HEK293 (cell line): ENCODE measurements around the gene GC.

Source experiments
- CTCF ChIA-PET: fragments of 350-600 bp; formaldehyde crosslinking; extraction: SDS; loops from one replicate; lab custom pipeline; 2021; ENCODE audit warnings: antibody characterized with exemption; lab: Yijun Ruan, JAX
- POLR2A ChIA-PET: fragments of 300-600 bp; formaldehyde crosslinking; extraction: SDS; loops from one replicate; lab custom pipeline; 2020; ENCODE audit warnings: antibody characterized with exemption, inconsistent platforms; lab: Yijun Ruan, JAX
- H3K27ac ChIP-seq: fragments of 200-500 bp; sonication (Bioruptor generic); 2 replicates; pipeline ENCODE4 v1.5.1; 2014; ENCODE audit warnings: low read depth, low read length, control low read depth, inconsistent platforms; ENCODE audit errors: extremely low read depth
- H3K36me3 ChIP-seq, 2 experiments: fragments of 200-500 bp in 1 of 2; sonication (Bioruptor generic) in 1 of 2; 1 replicate in 1 of 2; 2 replicates in 1 of 2; pipeline ENCODE4 v1.5.1; 2014 to 2017; ENCODE audit warnings: inconsistent platforms in 2 of 2, low read length in 2 of 2; ENCODE audit not compliant: control insufficient read depth in 2 of 2, insufficient read depth in 1 of 2
- H3K4me1 ChIP-seq: fragments of 200-500 bp; sonication (Bioruptor generic); 2 replicates; pipeline ENCODE4 v1.5.1; 2014; ENCODE audit warnings: mild to moderate bottlenecking, low read length, inconsistent platforms; ENCODE audit not compliant: control insufficient read depth, insufficient read depth
- H3K4me3 ChIP-seq: 2 replicates; pipeline ENCODE4 v1.5.1; 2011; ENCODE audit warnings: low read depth, mild to moderate bottlenecking, control low read depth, low read length, moderate library complexity
- H3K9me3 ChIP-seq: fragments of 200-500 bp; sonication (Bioruptor generic); 2 replicates; pipeline ENCODE4 v1.5.1; 2014; ENCODE audit warnings: low read depth, low read length, inconsistent platforms; ENCODE audit not compliant: control insufficient read depth, insufficient read depth
- HOXC10 ChIP-seq: sonication (generic); formaldehyde crosslinking; IDR thresholded peaks from 2 replicates; pipeline ENCODE4 v1.8.1; 2023; ENCODE audit warnings: mild to moderate bottlenecking, missing genetic modification reagents
- KLF8 ChIP-seq: fragments of 450-650 bp; formaldehyde crosslinking; IDR thresholded peaks from 2 replicates; pipeline ENCODE4 v1.5.1; 2016; ENCODE audit warnings: missing biosample characterization, missing genetic modification characterization
- ZBTB48 ChIP-seq: fragments of 450-650 bp; formaldehyde crosslinking; IDR thresholded peaks from 2 replicates; pipeline ENCODE4 v1.5.1; 2016; ENCODE audit warnings: missing biosample characterization, missing genetic modification characterization
- ZNF10 ChIP-seq: fragments of 450-650 bp; formaldehyde crosslinking; IDR thresholded peaks from 2 replicates; pipeline ENCODE4 v1.5.1; 2017; ENCODE audit warnings: missing biosample characterization, missing genetic modification characterization
- ZNF169 ChIP-seq: fragments of 450-650 bp; formaldehyde crosslinking; IDR thresholded peaks from 2 replicates; pipeline ENCODE4 v1.5.1; 2016; ENCODE audit warnings: missing biosample characterization, missing genetic modification characterization
- ZNF214 ChIP-seq: fragments of 450-650 bp; formaldehyde crosslinking; IDR thresholded peaks from 2 replicates; pipeline ENCODE4 v1.5.1; 2017; ENCODE audit warnings: missing biosample characterization, mild to moderate bottlenecking, missing genetic modification characterization, borderline replicate concordance
- ZNF248 ChIP-seq: fragments of 450-650 bp; formaldehyde crosslinking; IDR thresholded peaks from 2 replicates; pipeline ENCODE4 v1.5.1; 2017; ENCODE audit warnings: missing biosample characterization, missing genetic modification characterization
- ZNF335 ChIP-seq: fragments of 450-650 bp; formaldehyde crosslinking; conservative IDR thresholded peaks from 2 replicates; pipeline ENCODE4 v1.5.1; 2016; ENCODE audit warnings: missing biosample characterization, missing genetic modification characterization
- ZNF394 ChIP-seq: fragments of 450-650 bp; formaldehyde crosslinking; IDR thresholded peaks from 2 replicates; pipeline ENCODE4 v1.5.1; 2016; ENCODE audit warnings: missing biosample characterization, missing genetic modification characterization, mild to moderate bottlenecking, moderate library complexity, borderline replicate concordance
- ZNF404 ChIP-seq: fragments of 450-650 bp; formaldehyde crosslinking; IDR thresholded peaks from 2 replicates; pipeline ENCODE4 v1.5.1; 2017; ENCODE audit warnings: missing biosample characterization, missing genetic modification characterization
- ZNF426 ChIP-seq: fragments of 450-650 bp; formaldehyde crosslinking; IDR thresholded peaks from 2 replicates; pipeline ENCODE4 v1.5.1; 2017; ENCODE audit warnings: missing biosample characterization, missing genetic modification characterization, mild to moderate bottlenecking, inconsistent platforms, moderate library complexity
- ZNF561 ChIP-seq: fragments of 450-650 bp; IDR thresholded peaks from 2 replicates; pipeline ENCODE4 v1.5.1; 2018; ENCODE audit warnings: missing biosample characterization, missing genetic modification characterization, borderline replicate concordance
- ZNF585B ChIP-seq: fragments of 450-650 bp; formaldehyde crosslinking; IDR thresholded peaks from 2 replicates; pipeline ENCODE4 v1.5.1; 2016; ENCODE audit warnings: missing biosample characterization, missing genetic modification characterization
- ZNF654 ChIP-seq: fragments of 450-650 bp; formaldehyde crosslinking; IDR thresholded peaks from 2 replicates; pipeline ENCODE4 v1.5.1; 2016; ENCODE audit warnings: low read depth, missing biosample characterization, missing genetic modification characterization
- TF ChIP-seq, protein P1 (sequence below): fragments of 450-650 bp; formaldehyde crosslinking; IDR thresholded peaks from 2 replicates; pipeline ENCODE4 v1.5.1; 2016; ENCODE audit warnings: missing biosample characterization, missing genetic modification characterization
- TF ChIP-seq, protein P2 (sequence below): fragments of 450-650 bp; formaldehyde crosslinking; optimal IDR thresholded peaks from 2 replicates; pipeline ENCODE3; 2016; ENCODE audit warnings: missing biosample characterization, mild to moderate bottlenecking, missing genetic modification characterization
- TF ChIP-seq, protein P3 (sequence below): fragments of 450-650 bp; formaldehyde crosslinking; IDR thresholded peaks from 2 replicates; pipeline ENCODE4 v1.5.1; 2016; ENCODE audit warnings: missing biosample characterization, missing genetic modification characterization
- TF ChIP-seq, protein P4 (sequence below): fragments of 450-650 bp; formaldehyde crosslinking; IDR thresholded peaks from 2 replicates; pipeline ENCODE4 v1.5.0; 2017; ENCODE audit warnings: missing biosample characterization, missing genetic modification characterization, borderline replicate concordance
- TF ChIP-seq, protein P5 (sequence below): fragments of 450-650 bp; formaldehyde crosslinking; IDR thresholded peaks from 2 replicates; pipeline ENCODE4 v1.5.1; 2016; ENCODE audit warnings: missing biosample characterization, missing genetic modification characterization
- TF ChIP-seq, protein P6 (sequence below): fragments of 450-650 bp; formaldehyde crosslinking; IDR thresholded peaks from 2 replicates; pipeline ENCODE4 v1.5.1; 2016; ENCODE audit warnings: missing biosample characterization, missing genetic modification characterization, low read depth

The GC gene

DNA sequence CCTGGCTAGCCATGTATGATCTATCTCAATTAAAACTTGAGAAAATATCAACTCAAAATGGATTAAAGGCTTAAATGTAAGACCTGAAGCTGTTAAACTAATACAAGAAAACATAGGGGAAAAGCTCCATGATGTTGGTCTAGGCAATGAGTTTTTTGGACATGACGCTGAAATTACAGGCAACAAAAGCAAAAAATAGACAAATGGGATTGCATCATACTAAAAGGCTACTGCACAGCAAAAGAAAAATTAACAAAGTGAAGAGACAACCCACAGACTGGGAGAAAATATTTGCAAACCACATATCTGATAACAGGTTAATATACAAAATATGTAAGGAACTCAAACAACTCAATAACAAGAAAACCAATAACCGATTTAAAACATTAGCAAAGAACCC, 8.4 kb downstream of the GC start:
- Histone ChIP-seq H3K4me3 (no peak overlapping the region), H3K4me1 (no peaks in the 10 kb centered on the region), H3K27ac (no peak overlapping the region), H3K36me3 (no peaks in the 10 kb centered on the region), H3K9me3 (no peaks in the 10 kb centered on the region)
- TF ChIP-seq, protein P1, sequence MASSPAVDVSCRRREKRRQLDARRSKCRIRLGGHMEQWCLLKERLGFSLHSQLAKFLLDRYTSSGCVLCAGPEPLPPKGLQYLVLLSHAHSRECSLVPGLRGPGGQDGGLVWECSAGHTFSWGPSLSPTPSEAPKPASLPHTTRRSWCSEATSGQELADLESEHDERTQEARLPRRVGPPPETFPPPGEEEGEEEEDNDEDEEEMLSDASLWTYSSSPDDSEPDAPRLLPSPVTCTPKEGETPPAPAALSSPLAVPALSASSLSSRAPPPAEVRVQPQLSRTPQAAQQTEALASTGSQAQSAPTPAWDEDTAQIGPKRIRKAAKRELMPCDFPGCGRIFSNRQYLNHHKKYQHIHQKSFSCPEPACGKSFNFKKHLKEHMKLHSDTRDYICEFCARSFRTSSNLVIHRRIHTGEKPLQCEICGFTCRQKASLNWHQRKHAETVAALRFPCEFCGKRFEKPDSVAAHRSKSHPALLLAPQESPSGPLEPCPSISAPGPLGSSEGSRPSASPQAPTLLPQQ (tag by site-specific recombination) = no peak
- no peak for TF ChIP-seq ZNF10 (tag by site-specific recombination)
- no peak for TF ChIP-seq ZBTB48 (tag by site-specific recombination)
- TF ChIP-seq, protein P2, sequence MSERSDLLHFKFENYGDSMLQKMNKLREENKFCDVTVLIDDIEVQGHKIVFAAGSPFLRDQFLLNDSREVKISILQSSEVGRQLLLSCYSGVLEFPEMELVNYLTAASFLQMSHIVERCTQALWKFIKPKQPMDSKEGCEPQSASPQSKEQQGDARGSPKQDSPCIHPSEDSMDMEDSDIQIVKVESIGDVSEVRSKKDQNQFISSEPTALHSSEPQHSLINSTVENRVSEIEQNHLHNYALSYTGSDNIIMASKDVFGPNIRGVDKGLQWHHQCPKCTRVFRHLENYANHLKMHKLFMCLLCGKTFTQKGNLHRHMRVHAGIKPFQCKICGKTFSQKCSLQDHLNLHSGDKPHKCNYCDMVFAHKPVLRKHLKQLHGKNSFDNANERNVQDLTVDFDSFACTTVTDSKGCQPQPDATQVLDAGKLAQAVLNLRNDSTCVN (tag by site-specific recombination) = no peak
- TF ChIP-seq, protein P3, sequence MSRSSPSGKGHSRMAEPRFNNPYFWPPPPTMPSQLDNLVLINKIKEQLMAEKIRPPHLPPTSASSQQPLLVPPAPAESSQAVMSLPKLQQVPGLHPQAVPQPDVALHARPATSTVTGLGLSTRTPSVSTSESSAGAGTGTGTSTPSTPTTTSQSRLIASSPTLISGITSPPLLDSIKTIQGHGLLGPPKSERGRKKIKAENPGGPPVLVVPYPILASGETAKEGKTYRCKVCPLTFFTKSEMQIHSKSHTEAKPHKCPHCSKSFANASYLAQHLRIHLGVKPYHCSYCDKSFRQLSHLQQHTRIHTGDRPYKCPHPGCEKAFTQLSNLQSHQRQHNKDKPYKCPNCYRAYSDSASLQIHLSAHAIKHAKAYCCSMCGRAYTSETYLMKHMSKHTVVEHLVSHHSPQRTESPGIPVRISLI = no peak
- no peak for TF ChIP-seq ZNF214 (tag by site-specific recombination)
- no peak for TF ChIP-seq ZNF404 (tag by site-specific recombination)
- no peak for TF ChIP-seq ZNF335 (tag by site-specific recombination)
- TF ChIP-seq ZNF426 (tag by site-specific recombination) = no peak
- TF ChIP-seq, protein P4, sequence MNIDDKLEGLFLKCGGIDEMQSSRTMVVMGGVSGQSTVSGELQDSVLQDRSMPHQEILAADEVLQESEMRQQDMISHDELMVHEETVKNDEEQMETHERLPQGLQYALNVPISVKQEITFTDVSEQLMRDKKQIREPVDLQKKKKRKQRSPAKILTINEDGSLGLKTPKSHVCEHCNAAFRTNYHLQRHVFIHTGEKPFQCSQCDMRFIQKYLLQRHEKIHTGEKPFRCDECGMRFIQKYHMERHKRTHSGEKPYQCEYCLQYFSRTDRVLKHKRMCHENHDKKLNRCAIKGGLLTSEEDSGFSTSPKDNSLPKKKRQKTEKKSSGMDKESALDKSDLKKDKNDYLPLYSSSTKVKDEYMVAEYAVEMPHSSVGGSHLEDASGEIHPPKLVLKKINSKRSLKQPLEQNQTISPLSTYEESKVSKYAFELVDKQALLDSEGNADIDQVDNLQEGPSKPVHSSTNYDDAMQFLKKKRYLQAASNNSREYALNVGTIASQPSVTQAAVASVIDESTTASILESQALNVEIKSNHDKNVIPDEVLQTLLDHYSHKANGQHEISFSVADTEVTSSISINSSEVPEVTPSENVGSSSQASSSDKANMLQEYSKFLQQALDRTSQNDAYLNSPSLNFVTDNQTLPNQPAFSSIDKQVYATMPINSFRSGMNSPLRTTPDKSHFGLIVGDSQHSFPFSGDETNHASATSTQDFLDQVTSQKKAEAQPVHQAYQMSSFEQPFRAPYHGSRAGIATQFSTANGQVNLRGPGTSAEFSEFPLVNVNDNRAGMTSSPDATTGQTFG = no peak
- TF ChIP-seq ZNF585B = no peak
- TF ChIP-seq ZNF394 = no peak
- TF ChIP-seq, protein P5, sequence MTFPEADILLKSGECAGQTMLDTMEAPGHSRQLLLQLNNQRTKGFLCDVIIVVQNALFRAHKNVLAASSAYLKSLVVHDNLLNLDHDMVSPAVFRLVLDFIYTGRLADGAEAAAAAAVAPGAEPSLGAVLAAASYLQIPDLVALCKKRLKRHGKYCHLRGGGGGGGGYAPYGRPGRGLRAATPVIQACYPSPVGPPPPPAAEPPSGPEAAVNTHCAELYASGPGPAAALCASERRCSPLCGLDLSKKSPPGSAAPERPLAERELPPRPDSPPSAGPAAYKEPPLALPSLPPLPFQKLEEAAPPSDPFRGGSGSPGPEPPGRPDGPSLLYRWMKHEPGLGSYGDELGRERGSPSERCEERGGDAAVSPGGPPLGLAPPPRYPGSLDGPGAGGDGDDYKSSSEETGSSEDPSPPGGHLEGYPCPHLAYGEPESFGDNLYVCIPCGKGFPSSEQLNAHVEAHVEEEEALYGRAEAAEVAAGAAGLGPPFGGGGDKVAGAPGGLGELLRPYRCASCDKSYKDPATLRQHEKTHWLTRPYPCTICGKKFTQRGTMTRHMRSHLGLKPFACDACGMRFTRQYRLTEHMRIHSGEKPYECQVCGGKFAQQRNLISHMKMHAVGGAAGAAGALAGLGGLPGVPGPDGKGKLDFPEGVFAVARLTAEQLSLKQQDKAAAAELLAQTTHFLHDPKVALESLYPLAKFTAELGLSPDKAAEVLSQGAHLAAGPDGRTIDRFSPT (tag by site-specific recombination) = no peak
- TF ChIP-seq ZNF561 (tag by site-specific recombination) = no peak
- TF ChIP-seq ZNF248 (tag by site-specific recombination) = no peak
- TF ChIP-seq, protein P6, sequence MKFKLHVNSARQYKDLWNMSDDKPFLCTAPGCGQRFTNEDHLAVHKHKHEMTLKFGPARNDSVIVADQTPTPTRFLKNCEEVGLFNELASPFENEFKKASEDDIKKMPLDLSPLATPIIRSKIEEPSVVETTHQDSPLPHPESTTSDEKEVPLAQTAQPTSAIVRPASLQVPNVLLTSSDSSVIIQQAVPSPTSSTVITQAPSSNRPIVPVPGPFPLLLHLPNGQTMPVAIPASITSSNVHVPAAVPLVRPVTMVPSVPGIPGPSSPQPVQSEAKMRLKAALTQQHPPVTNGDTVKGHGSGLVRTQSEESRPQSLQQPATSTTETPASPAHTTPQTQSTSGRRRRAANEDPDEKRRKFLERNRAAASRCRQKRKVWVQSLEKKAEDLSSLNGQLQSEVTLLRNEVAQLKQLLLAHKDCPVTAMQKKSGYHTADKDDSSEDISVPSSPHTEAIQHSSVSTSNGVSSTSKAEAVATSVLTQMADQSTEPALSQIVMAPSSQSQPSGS (tag by site-specific recombination) = no peak
- TF ChIP-seq KLF8 (tag by site-specific recombination) = no peak
- TF ChIP-seq ZNF654 (tag by site-specific recombination) = no peak
- no peak for TF ChIP-seq HOXC10 (CRISPR knock-in tag)
- TF ChIP-seq ZNF169 (tag by site-specific recombination) = no peak
- CTCF ChIA-PET = no interaction called here
- POLR2A ChIA-PET = no interaction called here
